Fibroblast of lung (primary cell): ENCODE results near the gene COX7A2L. TPM values are rescaled to one million over a fixed set of nuclear protein-coding genes. Genes with fewer than 3 reads are reported as not detected.

Experiments
- DNase-seq, 2 donors: peaks; one replicate each; pipeline versions ENCODE4 v3.0.0 to v3.0.0-alpha.2; 2010; ENCODE audit warnings: low read depth in 2 of 2
- H2AFZ ChIP-seq: 2 replicates; pipeline ENCODE4 v1.5.1; 2012; ENCODE audit warnings: low read length, control low read depth, inconsistent platforms
- H3K27ac ChIP-seq: 2 replicates; pipeline ENCODE4 v1.5.1; 2011; ENCODE audit warnings: low read length, control low read depth; ENCODE audit not compliant: insufficient read depth
- H3K27me3 ChIP-seq: 2 replicates; pipeline ENCODE4 v1.5.1; 2011; ENCODE audit warnings: mild to moderate bottlenecking, low read length; ENCODE audit not compliant: control insufficient read depth, insufficient read depth
- H3K36me3 ChIP-seq: 2 replicates; pipeline ENCODE4 v1.5.1; 2011; ENCODE audit warnings: low read length; ENCODE audit not compliant: control insufficient read depth, insufficient read depth
- H3K4me1 ChIP-seq: 2 replicates; pipeline ENCODE4 v1.5.1; 2011; ENCODE audit warnings: low read length; ENCODE audit not compliant: control insufficient read depth, insufficient read depth; ENCODE audit errors: extremely low read depth
- H3K4me2 ChIP-seq: 2 replicates; pipeline ENCODE4 v1.5.1; 2011; ENCODE audit warnings: low read length, control low read depth; ENCODE audit not compliant: insufficient read depth; ENCODE audit errors: extremely low read depth
- H3K4me3 ChIP-seq, 4 experiments: fragments of 200-600 bp in 1 of 4; sonication (generic) in 1 of 4; replicated peaks in 1 of 4; 2 replicates each; pipeline ENCODE4 v1.5.1; 2011 to 2016; ENCODE audit warnings: low read length in 4 of 4, low read depth in 3 of 4, mild to moderate bottlenecking in 3 of 4, control low read depth in 2 of 4, inconsistent platforms in 1 of 4, mixed read lengths in 1 of 4; ENCODE audit not compliant: insufficient read depth in 1 of 4; ENCODE audit errors: control extremely low read depth in 1 of 4
- H3K79me2 ChIP-seq: 2 replicates; pipeline ENCODE4 v1.5.1; 2012; ENCODE audit warnings: mild to moderate bottlenecking, low read length, inconsistent platforms; ENCODE audit not compliant: control insufficient read depth, insufficient read depth
- H3K9ac ChIP-seq: 2 replicates; pipeline ENCODE4 v1.5.1; 2011; ENCODE audit warnings: mild to moderate bottlenecking, low read length, control low read depth; ENCODE audit not compliant: insufficient read depth
- H3K9me3 ChIP-seq: 2 replicates; pipeline ENCODE4 v1.5.1; 2012; ENCODE audit warnings: low read depth, low read length; ENCODE audit not compliant: control insufficient read depth, insufficient read depth
- H4K20me1 ChIP-seq: 2 replicates; pipeline ENCODE4 v1.5.1; 2011; ENCODE audit warnings: low read length; ENCODE audit not compliant: control insufficient read depth, insufficient read depth; ENCODE audit errors: extremely low read depth
- CTCF ChIP-seq, 2 donors: IDR thresholded peaks in 1 of 2; conservative IDR thresholded peaks in 1 of 2; 1 replicate in 1 of 2; 2 replicates in 1 of 2; pipeline ENCODE4 v1.5.1; 2011 to 2012; ENCODE audit warnings: low read length in 2 of 2, control low read depth in 1 of 2, inconsistent platforms in 1 of 2, low read depth in 1 of 2, mild to moderate bottlenecking in 1 of 2
- EZH2 ChIP-seq: IDR thresholded peaks from 2 replicates; pipeline ENCODE4 v1.5.1; 2012; ENCODE audit warnings: low read length, control low read depth, mild to moderate bottlenecking; ENCODE audit errors: missing control alignments
- polyA plus RNA-seq, 2 donors: library from polyadenylated mRNA; depleted of rRNA in 1 of 2; stranded (reverse) in 1 of 2; unstranded in 1 of 2; fragments of >200 nt; gene quantifications; 2 replicates each; pipeline ENCODE4 v1.2.1, GENCODE V29; 2011 to 2012; ENCODE audit warnings: missing spikeins in 1 of 2
- total RNA-seq: library from RNA; depleted of rRNA; stranded (reverse); fragments of >200 nt; gene quantifications from 2 replicates; pipeline ENCODE4 v1.2.1, GENCODE V29; 2014

COX7A2L gene
- total and polyA plus RNA-seq, 2 donors (not counting 1 experiment from before 2014, with no cell fraction given): 180 to 239 TPM

GRCh38 chr2:42315844-42316470, 45.1 kb downstream of the COX7A2L start:
- H3K9me3 ChIP-seq: no peaks in the 10 kb centered on the region
- no peak overlapping the region for H3K9ac ChIP-seq

DNA sequence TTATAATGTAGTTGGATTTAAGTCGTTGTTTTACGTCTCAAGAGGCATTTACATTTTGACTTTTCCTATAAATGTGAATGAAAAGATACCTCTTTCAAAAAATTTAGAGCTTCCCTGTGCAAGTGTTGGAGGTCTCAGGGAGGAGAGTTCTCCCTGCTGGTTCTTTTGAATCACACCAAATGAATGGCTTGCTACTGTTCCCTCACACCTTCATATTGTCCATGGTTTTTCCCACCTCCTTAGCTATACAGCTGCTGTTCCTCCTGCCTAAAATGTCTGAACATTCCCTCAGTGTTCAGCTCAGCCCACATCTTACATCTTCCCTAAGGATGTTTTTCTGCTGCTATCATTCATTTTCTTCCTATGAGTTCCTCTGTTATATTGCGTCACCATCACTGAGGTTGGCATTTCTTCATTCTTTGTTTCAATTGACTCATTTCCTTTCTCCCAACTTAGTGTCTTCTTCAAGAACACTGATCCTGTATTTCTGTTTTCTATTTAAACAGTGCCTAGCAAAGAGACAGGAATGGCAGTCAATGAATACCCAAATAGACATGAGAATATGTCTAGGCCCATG, 46.0 kb downstream of the COX7A2L start:
- H4K20me1 ChIP-seq: no peaks in the 10 kb centered on the region
- H2AFZ ChIP-seq: no peak overlapping the region
- TF ChIP-seq EZH2 (no peak), CTCF (conservative IDR thresholded peaks at IDR 0.05 in 1 of 2, IDR thresholded peaks at IDR 0.05 in 1 of 2; ENCODE audit: low read depth in 1 of 2, low read length in 2 of 2) (no peak)
- no peaks in the 10 kb centered on the region for H3K27me3 ChIP-seq
- no peaks in the 10 kb centered on the region for H3K79me2 ChIP-seq
- H3K4me3 ChIP-seq: no peak overlapping the region
- H3K9ac ChIP-seq: no peak overlapping the region
- H3K4me1 ChIP-seq: peaks cover 7% of the 10 kb centered on the region
- peak overlapping the region; percentile 4 for H3K4me2 ChIP-seq
- peak; percentile 90 to 93 for DNase-seq
- H3K36me3 ChIP-seq: peaks cover 2% of the 10 kb centered on the region
- no peaks in the 10 kb centered on the region for H3K9me3 ChIP-seq
- peak overlapping the region; percentile 79 for H3K27ac ChIP-seq

More at GRCh38 chr2:42315844-42316470, 45.1 kb downstream of the COX7A2L start:
- H3K27me3 ChIP-seq: no peaks in the 10 kb centered on the region
- no peaks in the 10 kb centered on the region for H3K79me2 ChIP-seq
- H2AFZ ChIP-seq: no peak overlapping the region
- no peak overlapping the region for H3K4me3 ChIP-seq
- H3K27ac ChIP-seq: peak overlapping the region; percentile 79
- TF ChIP-seq EZH2 (no peak), CTCF (conservative IDR thresholded peaks at IDR 0.05 in 1 of 2, IDR thresholded peaks at IDR 0.05 in 1 of 2; ENCODE audit: low read depth in 1 of 2, low read length in 2 of 2) (no peak)
- H4K20me1 ChIP-seq: no peaks in the 10 kb centered on the region
- no peak for DNase-seq
- H3K4me2 ChIP-seq: no peak overlapping the region
- peaks cover 2% of the 10 kb centered on the region for H3K36me3 ChIP-seq
- peaks cover 7% of the 10 kb centered on the region for H3K4me1 ChIP-seq

GRCh38 chr2:42312106-42312505, 48.9 kb downstream of the COX7A2L start:
- no peak overlapping the region for H3K4me2 ChIP-seq

More at GRCh38 chr2:42312106-42312505, 48.9 kb downstream of the COX7A2L start:
- Histone ChIP-seq H3K36me3 (peaks cover 4% of the 10 kb centered on the region), H3K4me3 (no peak overlapping the region), H3K27me3 (no peaks in the 10 kb centered on the region), H3K27ac (no peak overlapping the region), H3K4me1 (peaks cover 7% of the 10 kb centered on the region), H4K20me1 (no peaks in the 10 kb centered on the region), H2AFZ (no peak overlapping the region), H3K79me2 (no peaks in the 10 kb centered on the region), H3K9me3 (no peaks in the 10 kb centered on the region), H3K9ac (no peak overlapping the region)
- no peak for DNase-seq
- TF ChIP-seq CTCF (conservative IDR thresholded peaks at IDR 0.05 in 1 of 2, IDR thresholded peaks at IDR 0.05 in 1 of 2; ENCODE audit: low read depth in 1 of 2, low read length in 2 of 2) (no peak), EZH2 (no peak)
